ENCODE measurements around the gene ATOSA. TPM values are rescaled to one million over a fixed set of nuclear protein-coding genes. Genes with fewer than 3 reads are reported as not detected.

The ATOSA gene
- total RNA-seq, 1 experiment from 2014 or later, result 5.8 TPM

DNA sequence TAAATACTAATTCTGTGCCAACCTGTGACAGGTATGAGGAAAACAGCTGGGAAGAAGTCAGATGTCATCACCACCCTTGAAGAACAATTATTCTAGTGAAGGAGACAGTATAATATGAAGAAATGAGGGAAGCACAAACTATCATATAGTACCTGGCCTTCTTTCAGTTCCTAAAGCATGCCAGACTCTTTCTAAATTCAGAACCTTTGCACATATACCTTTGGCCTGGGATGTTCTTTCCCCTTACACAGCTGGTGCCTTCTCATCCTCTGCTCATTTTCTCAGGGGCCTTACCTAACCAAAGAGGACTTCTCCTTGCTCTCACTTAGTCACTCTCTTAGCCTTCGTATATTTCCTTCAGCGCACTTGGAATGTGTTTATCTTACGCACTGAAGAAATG, 19.0 kb downstream of the ATOSA start:
- H3K9ac ChIP-seq (ENCODE audit: extremely low read depth, insufficient read length, low read length), result no peak overlapping the region
- DNase-seq, result no peak
- TF ChIP-seq, protein P1, sequence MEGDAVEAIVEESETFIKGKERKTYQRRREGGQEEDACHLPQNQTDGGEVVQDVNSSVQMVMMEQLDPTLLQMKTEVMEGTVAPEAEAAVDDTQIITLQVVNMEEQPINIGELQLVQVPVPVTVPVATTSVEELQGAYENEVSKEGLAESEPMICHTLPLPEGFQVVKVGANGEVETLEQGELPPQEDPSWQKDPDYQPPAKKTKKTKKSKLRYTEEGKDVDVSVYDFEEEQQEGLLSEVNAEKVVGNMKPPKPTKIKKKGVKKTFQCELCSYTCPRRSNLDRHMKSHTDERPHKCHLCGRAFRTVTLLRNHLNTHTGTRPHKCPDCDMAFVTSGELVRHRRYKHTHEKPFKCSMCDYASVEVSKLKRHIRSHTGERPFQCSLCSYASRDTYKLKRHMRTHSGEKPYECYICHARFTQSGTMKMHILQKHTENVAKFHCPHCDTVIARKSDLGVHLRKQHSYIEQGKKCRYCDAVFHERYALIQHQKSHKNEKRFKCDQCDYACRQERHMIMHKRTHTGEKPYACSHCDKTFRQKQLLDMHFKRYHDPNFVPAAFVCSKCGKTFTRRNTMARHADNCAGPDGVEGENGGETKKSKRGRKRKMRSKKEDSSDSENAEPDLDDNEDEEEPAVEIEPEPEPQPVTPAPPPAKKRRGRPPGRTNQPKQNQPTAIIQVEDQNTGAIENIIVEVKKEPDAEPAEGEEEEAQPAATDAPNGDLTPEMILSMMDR (conservative IDR thresholded peaks at IDR 0.05), result no peak
- Mint-ChIP-seq H3K27ac (no peak overlapping the region), H3K27me3 (ENCODE audit: low read depth) (no peaks in the 10 kb centered on the region), H3K4me1 (peaks cover 0 to 3% of the 10 kb centered on the region in 2 experiments; a peak in 2 of 4 replicates), H3K4me3 (no peak overlapping the region), H3K9me3 (no peaks in the 10 kb centered on the region), H3K36me3 (ENCODE audit: insufficient read depth in 1 of 3, low read depth in 3 of 3) (no peaks in the 10 kb centered on the region)
- no peaks in the 10 kb centered on the region for H3K23me2 ChIP-seq (ENCODE audit: insufficient read length, low read depth, low read length, poor library complexity, severe bottlenecking)
- no peak overlapping the region for H2BK20ac ChIP-seq (ENCODE audit: low read depth, low read length, poor library complexity, severe bottlenecking)
- H4K20me1 ChIP-seq (ENCODE audit: control insufficient read depth, insufficient read depth, insufficient read length), result no peaks in the 10 kb centered on the region
- no peak overlapping the region for H2BK5ac ChIP-seq (ENCODE audit: insufficient read length, low read length)
- no peak overlapping the region for H2BK12ac ChIP-seq (ENCODE audit: insufficient read length, low read depth, low read length)
- no peaks in the 10 kb centered on the region for H3K79me2 ChIP-seq (ENCODE audit: insufficient read depth, low read length)
- no peaks in the 10 kb centered on the region for H3K79me1 ChIP-seq (ENCODE audit: insufficient read depth, low read depth, low read length, poor library complexity, severe bottlenecking)
- H3K18ac ChIP-seq (ENCODE audit: insufficient read length, low read depth, low read length), result no peak overlapping the region
- H3K23ac ChIP-seq (ENCODE audit: insufficient read length, low read depth, low read length), result no peak overlapping the region
- no peak overlapping the region for H2BK15ac ChIP-seq (ENCODE audit: low read depth, low read length)
- H4K91ac ChIP-seq (ENCODE audit: insufficient read length, low read depth, low read length), result no peak overlapping the region
- H3K4ac ChIP-seq (ENCODE audit: low read depth, low read length), result no peak overlapping the region
- no peak overlapping the region for H3K14ac ChIP-seq (ENCODE audit: insufficient read depth, low read length)
- no CpG with 5 or more reads among the region's 3 CpGs for WGBS (ENCODE audit: extremely low coverage, insufficient read length, low lambda C conversion rate)
- no peak overlapping the region for H3T11ph ChIP-seq (ENCODE audit: low read length)
- H3K27ac ChIP-seq (ENCODE audit: insufficient read length, low read depth, low read length), result no peak overlapping the region
- H4K8ac ChIP-seq (replicated peaks; ENCODE audit: insufficient read length, low read depth, low read length), result no peak overlapping the region
- H2AK5ac ChIP-seq (ENCODE audit: insufficient read length, low read length), result no peak overlapping the region
- no peak overlapping the region for H3K4me2 ChIP-seq (ENCODE audit: insufficient read depth, insufficient read length, low read length)
- H3K56ac ChIP-seq (ENCODE audit: insufficient read length, low read depth, low read length), result no peak overlapping the region
- no peak overlapping the region for H2BK120ac ChIP-seq (ENCODE audit: low read depth, low read length, poor library complexity, severe bottlenecking)
- H3K4me1 ChIP-seq (ENCODE audit: insufficient read depth, low read length), result no peaks in the 10 kb centered on the region
- H4K5ac ChIP-seq (ENCODE audit: insufficient read length, low read depth, low read length), result no peak overlapping the region
- no peak overlapping the region for H2AFZ ChIP-seq (ENCODE audit: low read length)
- no peaks in the 10 kb centered on the region for H3K9me3 ChIP-seq (ENCODE audit: control insufficient read depth, low read depth, low read length)
- no peaks in the 10 kb centered on the region for H3K27me3 ChIP-seq (ENCODE audit: insufficient read depth, low read length)
